Endothelial cell (in vitro differentiated cells): ENCODE measurements around the gene FBLN5. TPM values are rescaled to one million over a fixed set of nuclear protein-coding genes. Genes with fewer than 3 reads are reported as not detected.

Experiments
- DNase-seq: peaks from one replicate; pipeline ENCODE4 v3.0.0; 2021; ENCODE audit warnings: low spot score
- H3K27ac Mint-ChIP-seq: one replicate; pipeline ENCODE4 v1.8.0; 2021; ENCODE audit warnings: mixed read lengths, inconsistent platforms; ENCODE audit not compliant: unreplicated experiment
- H3K27me3 Mint-ChIP-seq: one replicate; pipeline ENCODE4 v1.8.0; 2021; ENCODE audit warnings: mild to moderate bottlenecking, moderate library complexity, mixed read lengths, inconsistent platforms; ENCODE audit not compliant: unreplicated experiment
- H3K36me3 Mint-ChIP-seq: one replicate; pipeline ENCODE4 v1.8.0; 2021; ENCODE audit warnings: mild to moderate bottlenecking, low read depth, mixed read lengths, inconsistent platforms; ENCODE audit not compliant: unreplicated experiment
- H3K4me1 Mint-ChIP-seq: one replicate; pipeline ENCODE4 v1.8.0; 2021; ENCODE audit warnings: mild to moderate bottlenecking, mixed read lengths, inconsistent platforms; ENCODE audit not compliant: unreplicated experiment
- H3K4me3 Mint-ChIP-seq: one replicate; pipeline ENCODE4 v1.8.0; 2021; ENCODE audit warnings: mild to moderate bottlenecking, mixed read lengths, inconsistent platforms; ENCODE audit not compliant: unreplicated experiment
- H3K9me3 Mint-ChIP-seq: one replicate; pipeline ENCODE4 v1.8.0; 2021; ENCODE audit warnings: mixed read lengths, inconsistent platforms; ENCODE audit not compliant: unreplicated experiment
- long read RNA-seq: library from polyadenylated mRNA; unstranded; transcript quantifications from one replicate; pipeline ENCODE4 v2.0.0, GENCODE V29; 2020; ENCODE audit not compliant: unreplicated experiment
- total RNA-seq: library from RNA; stranded (reverse); fragmentation: NEBNext Ultra II Directional; extraction: Animal tissue kit (Norgen Biotek cat#: 25700); gene quantifications from one replicate; pipeline ENCODE4 v1.2.1, GENCODE V29; 2021; ENCODE audit not compliant: unreplicated experiment
- TF ChIP-seq, protein P1 (sequence below): fragments of 200-600 bp; sonication (generic); IDR thresholded peaks from one replicate; pipeline ENCODE4 v1.5.0; 2021; ENCODE audit warnings: antibody characterized with exemption; ENCODE audit not compliant: unreplicated experiment

Gene FBLN5, protein sequence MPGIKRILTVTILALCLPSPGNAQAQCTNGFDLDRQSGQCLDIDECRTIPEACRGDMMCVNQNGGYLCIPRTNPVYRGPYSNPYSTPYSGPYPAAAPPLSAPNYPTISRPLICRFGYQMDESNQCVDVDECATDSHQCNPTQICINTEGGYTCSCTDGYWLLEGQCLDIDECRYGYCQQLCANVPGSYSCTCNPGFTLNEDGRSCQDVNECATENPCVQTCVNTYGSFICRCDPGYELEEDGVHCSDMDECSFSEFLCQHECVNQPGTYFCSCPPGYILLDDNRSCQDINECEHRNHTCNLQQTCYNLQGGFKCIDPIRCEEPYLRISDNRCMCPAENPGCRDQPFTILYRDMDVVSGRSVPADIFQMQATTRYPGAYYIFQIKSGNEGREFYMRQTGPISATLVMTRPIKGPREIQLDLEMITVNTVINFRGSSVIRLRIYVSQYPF
- total RNA-seq = 0.26 TPM
- long read RNA-seq, partial matches to known transcripts = 0 of 1 reads
- long read RNA-seq, other reads (novel, unspliced or antisense) = 0 of 1 reads

DNA sequence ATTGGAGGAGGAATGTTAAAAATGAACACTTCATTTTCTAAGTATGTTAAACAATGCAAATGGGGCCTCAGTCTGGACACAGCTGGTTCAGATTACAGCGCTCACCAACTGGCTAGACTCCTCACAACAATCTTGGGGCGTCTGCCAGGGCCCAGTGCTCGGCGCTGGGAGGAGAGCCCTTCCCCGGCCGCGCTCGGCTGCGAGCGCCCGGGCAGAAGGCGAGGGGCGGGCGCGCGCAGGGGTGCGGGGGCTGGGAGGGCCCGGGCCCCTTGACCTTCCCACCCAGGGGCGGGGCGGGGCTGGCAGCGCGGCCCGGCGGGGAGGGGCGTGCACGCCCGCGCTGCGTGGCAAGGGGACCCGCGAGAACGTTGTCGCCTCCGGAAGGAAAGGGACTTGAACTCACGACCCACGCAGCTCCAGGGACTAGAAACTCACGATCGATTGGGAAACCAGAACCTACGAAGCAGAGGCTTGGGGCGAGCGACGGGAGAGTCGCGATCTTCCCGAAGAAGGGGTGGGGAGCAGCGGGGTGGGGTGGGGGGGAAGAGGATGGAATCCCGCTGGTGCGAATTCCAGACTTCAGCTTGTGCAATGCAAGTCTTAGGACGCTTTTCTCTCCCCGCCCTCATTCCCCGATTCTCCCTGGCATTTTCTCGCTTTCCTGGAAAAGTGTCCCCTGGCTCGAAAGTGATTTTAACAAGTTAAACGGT lies at the start of gene FBLN5:
Gene FBLN5 (minus strand): TSS at position 220 of the 710 bp plus-strand sequence. CDS start 465 bp downstream, outside the sequence.
- Mint-ChIP-seq H3K27me3 (peaks cover 14% of the 10 kb centered on the region), H3K27ac (no peak within 1 kb of the TSS), H3K4me3 (peak within 1 kb of the TSS; percentile 89), H3K4me1 (peaks cover 8% of the 10 kb centered on the region), H3K9me3 (no peaks in the 10 kb centered on the region), H3K36me3 (no peaks in the 10 kb centered on the region)
- DNase-seq = peak; percentile 40
- TF ChIP-seq, protein P1, sequence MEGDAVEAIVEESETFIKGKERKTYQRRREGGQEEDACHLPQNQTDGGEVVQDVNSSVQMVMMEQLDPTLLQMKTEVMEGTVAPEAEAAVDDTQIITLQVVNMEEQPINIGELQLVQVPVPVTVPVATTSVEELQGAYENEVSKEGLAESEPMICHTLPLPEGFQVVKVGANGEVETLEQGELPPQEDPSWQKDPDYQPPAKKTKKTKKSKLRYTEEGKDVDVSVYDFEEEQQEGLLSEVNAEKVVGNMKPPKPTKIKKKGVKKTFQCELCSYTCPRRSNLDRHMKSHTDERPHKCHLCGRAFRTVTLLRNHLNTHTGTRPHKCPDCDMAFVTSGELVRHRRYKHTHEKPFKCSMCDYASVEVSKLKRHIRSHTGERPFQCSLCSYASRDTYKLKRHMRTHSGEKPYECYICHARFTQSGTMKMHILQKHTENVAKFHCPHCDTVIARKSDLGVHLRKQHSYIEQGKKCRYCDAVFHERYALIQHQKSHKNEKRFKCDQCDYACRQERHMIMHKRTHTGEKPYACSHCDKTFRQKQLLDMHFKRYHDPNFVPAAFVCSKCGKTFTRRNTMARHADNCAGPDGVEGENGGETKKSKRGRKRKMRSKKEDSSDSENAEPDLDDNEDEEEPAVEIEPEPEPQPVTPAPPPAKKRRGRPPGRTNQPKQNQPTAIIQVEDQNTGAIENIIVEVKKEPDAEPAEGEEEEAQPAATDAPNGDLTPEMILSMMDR = no peak

DNA sequence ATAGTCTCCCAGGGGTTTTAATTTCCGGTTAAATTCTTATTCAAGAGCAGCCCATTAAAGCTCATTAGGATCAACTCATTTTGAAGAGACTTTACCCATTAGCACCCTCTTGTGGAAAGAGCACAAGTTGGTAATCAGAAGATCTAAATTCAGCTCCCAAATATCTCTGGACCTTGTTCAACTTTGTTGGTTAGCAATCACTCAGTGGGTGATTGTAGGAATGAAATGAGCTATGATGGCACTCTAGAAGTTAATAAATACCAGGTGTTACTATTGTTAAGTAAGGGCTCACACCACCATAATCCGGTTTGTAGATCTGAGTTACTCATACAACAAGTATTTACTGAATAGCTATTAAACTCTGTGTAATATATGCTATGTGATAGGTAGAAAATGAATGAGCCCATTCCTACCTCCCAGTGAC lies 49.5 kb upstream of the FBLN5 start:
- no peak overlapping the region for H3K4me3 Mint-ChIP-seq
- no peak overlapping the region for H3K27ac Mint-ChIP-seq
- H3K27me3 Mint-ChIP-seq = peaks cover 1% of the 10 kb centered on the region
- TF ChIP-seq, protein P1 = peak; percentile 59
- peak; percentile 5 for DNase-seq
- H3K4me1 Mint-ChIP-seq = peaks cover 16% of the 10 kb centered on the region
- H3K9me3 Mint-ChIP-seq = no peaks in the 10 kb centered on the region
- peaks cover 17% of the 10 kb centered on the region for H3K36me3 Mint-ChIP-seq

DNA sequence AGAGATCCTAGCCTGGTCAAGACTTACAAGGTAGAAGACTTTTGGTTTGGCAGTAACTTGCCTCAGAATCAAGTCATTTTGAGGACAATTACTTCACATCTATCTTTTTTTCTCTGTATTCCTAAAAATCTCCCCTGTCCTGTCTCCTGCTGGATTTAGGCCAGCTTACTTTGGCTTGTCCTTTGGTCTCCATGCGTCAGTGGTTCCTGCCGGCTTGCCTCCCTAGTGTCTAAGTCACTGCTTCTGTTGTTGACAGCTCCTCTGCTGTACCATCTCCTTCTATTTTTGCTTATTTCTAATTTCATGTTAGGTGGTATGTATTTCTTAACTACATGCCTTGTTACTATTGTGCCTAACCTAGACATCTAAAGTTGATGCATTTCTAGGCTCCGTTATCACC lies 39.7 kb upstream of the FBLN5 start:
- Mint-ChIP-seq H3K4me1 (no peaks in the 10 kb centered on the region), H3K9me3 (no peaks in the 10 kb centered on the region), H3K4me3 (no peak overlapping the region), H3K27me3 (peaks cover 1% of the 10 kb centered on the region), H3K36me3 (peaks cover 30% of the 10 kb centered on the region), H3K27ac (no peak overlapping the region)
- TF ChIP-seq, protein P1 = no peak
- DNase-seq = no peak

DNA sequence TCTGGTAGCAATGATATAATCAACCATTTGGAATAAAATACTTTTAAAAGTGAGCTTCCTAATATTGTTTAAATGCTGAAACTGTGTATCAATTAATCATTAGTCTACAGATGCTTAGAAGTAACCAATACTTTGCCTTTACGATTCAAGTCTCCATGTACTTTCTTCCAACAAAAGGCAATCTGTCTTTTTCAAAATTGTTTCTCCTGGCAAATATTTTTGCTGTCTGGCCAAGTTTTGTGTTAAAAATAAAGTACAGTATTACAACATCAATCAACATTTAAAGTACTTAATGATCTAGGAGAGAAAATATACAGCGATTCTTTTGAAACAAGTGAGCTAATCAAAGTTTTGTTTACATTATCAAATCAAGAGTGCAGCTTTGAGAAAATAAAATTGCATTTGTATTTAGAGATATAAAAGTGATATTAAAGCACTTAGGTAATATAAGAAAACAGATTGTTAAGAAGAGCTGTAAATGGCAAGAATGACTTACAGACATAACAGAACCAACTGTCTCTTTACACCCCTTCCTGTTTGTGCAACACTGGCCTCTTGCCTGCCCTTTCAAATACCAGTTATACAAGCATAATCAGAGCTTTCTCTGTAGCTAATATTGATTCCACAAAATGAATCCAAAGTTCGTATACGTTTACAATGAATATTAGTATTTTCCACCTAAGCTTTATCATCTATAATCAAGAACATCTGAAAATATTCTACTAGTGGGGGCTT lies 38.2 kb upstream of the FBLN5 start:
- DNase-seq = no peak
- no peak overlapping the region for H3K4me3 Mint-ChIP-seq
- H3K27me3 Mint-ChIP-seq = peaks cover 1% of the 10 kb centered on the region
- H3K36me3 Mint-ChIP-seq = peaks cover 26% of the 10 kb centered on the region
- H3K9me3 Mint-ChIP-seq = no peaks in the 10 kb centered on the region
- TF ChIP-seq, protein P1 = no peak
- no peaks in the 10 kb centered on the region for H3K4me1 Mint-ChIP-seq
- H3K27ac Mint-ChIP-seq = no peak overlapping the region
